ENCODE results near the gene SMIM33.
"Not testable (repeated sequence)": the region's sequence is repeated elsewhere in the genome, so short reads cannot be mapped to it uniquely, and the experiment has no call there.

The SMIM33 gene

DNA sequence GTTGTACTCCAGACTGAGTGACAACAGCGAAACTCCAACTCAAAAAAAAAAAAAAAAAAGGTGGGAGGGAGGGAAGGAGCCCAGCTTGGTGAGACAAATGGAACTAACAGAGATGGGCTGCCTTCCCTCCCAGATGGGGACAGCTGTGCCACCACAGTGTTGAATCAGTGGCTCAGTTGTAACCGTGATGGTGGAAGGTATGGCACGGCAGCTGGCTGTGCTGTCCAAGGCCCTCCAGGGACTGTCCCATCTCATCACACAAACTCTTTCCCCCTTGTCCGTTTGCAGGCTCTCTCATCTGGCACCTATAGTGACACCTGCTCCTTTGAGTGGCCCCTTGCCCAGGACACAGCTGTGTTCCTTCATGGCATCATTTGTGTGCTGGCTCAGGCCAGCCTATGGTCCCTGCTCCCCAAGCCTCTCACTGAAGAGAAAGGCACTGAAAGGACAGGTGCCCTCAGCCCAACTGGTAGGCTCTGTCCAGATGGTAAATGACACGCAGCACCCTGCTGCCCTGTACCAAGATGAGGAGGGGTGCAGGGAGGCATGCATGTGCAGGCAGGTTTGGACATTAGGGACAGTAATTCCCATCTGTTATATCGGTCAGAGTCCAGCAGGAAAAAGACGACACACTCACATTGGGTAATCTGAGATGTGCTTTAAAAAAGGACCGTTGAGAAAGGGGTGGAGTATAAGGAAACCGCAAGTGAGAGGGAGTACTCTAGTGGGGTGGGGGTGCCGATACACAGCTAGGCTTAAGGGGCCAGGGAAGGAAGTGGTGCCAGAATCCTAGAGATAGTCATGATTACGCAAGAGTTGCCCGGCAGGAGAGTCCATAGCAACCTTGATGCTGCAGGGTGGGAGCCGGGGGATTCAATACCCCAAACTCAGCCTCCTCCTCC is 4.3 kb downstream of the SMIM33 start:
- no peak for TF ChIP-seq CSDC2 (CRISPR knock-in tag; IDR thresholded peaks at IDR 0.05)
- no peak for TF ChIP-seq GLIS3 (CRISPR knock-in tag; IDR thresholded peaks at IDR 0.05)
- no peak for TF ChIP-seq SNAI2 (CRISPR knock-in tag; IDR thresholded peaks at IDR 0.05)
- no peak for TF ChIP-seq BACH2 (CRISPR knock-in tag; IDR thresholded peaks at IDR 0.05; ENCODE audit: borderline replicate concordance)
- TF ChIP-seq ZFP3 (CRISPR knock-in tag; IDR thresholded peaks at IDR 0.05) = no peak
- TF ChIP-seq ESRRG (CRISPR knock-in tag; IDR thresholded peaks at IDR 0.05) = no peak
- TF ChIP-seq TCF4 (CRISPR knock-in tag; IDR thresholded peaks at IDR 0.05; ENCODE audit: borderline replicate concordance) = no peak
- no peak for TF ChIP-seq ZNF8 (CRISPR knock-in tag; IDR thresholded peaks at IDR 0.05)
- TF ChIP-seq, protein P1, sequence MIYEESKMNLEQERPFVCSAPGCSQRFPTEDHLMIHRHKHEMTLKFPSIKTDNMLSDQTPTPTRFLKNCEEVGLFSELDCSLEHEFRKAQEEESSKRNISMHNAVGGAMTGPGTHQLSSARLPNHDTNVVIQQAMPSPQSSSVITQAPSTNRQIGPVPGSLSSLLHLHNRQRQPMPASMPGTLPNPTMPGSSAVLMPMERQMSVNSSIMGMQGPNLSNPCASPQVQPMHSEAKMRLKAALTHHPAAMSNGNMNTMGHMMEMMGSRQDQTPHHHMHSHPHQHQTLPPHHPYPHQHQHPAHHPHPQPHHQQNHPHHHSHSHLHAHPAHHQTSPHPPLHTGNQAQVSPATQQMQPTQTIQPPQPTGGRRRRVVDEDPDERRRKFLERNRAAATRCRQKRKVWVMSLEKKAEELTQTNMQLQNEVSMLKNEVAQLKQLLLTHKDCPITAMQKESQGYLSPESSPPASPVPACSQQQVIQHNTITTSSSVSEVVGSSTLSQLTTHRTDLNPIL (CRISPR knock-in tag; IDR thresholded peaks at IDR 0.05; ENCODE audit: low read depth) = no peak
- TF ChIP-seq RARB (CRISPR knock-in tag; IDR thresholded peaks at IDR 0.05) = no peak
- no peak for TF ChIP-seq OSR1 (CRISPR knock-in tag; IDR thresholded peaks at IDR 0.05)
- no peak for ATAC-seq

DNA sequence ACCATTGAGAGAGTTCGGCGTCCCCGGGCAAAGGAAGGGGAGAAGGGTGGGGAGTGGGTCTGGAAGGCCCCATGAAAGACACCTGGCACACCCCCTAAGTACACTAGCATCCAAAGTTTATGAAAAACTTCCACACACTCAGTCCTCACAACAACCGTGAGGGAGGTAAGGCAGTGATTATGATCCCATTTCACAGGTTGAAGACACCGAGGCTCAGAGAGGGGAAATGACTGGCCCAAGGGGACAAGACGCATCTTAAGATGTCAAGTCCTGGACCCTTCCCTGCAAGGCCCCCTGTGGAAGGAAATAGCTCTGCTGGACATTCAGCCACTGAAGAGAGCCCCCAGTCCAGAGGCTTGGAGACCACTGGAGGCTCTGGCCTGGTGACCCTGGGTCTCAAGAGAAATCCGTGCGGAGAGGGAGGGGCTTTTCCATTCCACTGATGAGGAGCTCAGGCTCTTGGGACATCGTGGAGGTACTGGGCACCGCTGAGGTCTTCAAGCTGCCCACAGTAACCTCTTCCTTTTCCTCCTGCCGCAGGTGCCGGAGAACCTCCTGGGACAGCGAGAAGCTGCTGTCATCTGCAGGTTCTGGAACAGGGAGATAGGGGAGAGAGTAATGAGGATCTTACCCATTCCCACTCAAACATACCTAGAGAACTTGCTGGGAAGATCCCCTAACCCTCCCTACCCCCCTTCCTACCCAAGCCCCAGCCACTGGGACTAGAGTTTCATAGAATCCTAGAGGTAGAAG is 5.2 kb downstream of the SMIM33 start:
- TF ChIP-seq ZNF565 (CRISPR knock-in tag; conservative IDR thresholded peaks at IDR 0.05; ENCODE audit: low read depth) (no peak), GLIS3 (CRISPR knock-in tag; IDR thresholded peaks at IDR 0.05) (no peak), PPARA (CRISPR knock-in tag; IDR thresholded peaks at IDR 0.05; ENCODE audit: borderline replicate concordance) (no peak), OSR1 (CRISPR knock-in tag; IDR thresholded peaks at IDR 0.05) (no peak), TOX (CRISPR knock-in tag; IDR thresholded peaks at IDR 0.05; ENCODE audit: borderline replicate concordance) (no peak), SNAI2 (CRISPR knock-in tag; IDR thresholded peaks at IDR 0.05) (no peak), ZFP30 (CRISPR knock-in tag; IDR thresholded peaks at IDR 0.05) (no peak)
- TF ChIP-seq, protein P2, sequence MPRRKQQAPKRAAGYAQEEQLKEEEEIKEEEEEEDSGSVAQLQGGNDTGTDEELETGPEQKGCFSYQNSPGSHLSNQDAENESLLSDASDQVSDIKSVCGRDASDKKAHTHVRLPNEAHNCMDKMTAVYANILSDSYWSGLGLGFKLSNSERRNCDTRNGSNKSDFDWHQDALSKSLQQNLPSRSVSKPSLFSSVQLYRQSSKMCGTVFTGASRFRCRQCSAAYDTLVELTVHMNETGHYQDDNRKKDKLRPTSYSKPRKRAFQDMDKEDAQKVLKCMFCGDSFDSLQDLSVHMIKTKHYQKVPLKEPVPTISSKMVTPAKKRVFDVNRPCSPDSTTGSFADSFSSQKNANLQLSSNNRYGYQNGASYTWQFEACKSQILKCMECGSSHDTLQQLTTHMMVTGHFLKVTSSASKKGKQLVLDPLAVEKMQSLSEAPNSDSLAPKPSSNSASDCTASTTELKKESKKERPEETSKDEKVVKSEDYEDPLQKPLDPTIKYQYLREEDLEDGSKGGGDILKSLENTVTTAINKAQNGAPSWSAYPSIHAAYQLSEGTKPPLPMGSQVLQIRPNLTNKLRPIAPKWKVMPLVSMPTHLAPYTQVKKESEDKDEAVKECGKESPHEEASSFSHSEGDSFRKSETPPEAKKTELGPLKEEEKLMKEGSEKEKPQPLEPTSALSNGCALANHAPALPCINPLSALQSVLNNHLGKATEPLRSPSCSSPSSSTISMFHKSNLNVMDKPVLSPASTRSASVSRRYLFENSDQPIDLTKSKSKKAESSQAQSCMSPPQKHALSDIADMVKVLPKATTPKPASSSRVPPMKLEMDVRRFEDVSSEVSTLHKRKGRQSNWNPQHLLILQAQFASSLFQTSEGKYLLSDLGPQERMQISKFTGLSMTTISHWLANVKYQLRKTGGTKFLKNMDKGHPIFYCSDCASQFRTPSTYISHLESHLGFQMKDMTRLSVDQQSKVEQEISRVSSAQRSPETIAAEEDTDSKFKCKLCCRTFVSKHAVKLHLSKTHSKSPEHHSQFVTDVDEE (CRISPR knock-in tag; IDR thresholded peaks at IDR 0.05) = no peak
- TF ChIP-seq, protein P3, sequence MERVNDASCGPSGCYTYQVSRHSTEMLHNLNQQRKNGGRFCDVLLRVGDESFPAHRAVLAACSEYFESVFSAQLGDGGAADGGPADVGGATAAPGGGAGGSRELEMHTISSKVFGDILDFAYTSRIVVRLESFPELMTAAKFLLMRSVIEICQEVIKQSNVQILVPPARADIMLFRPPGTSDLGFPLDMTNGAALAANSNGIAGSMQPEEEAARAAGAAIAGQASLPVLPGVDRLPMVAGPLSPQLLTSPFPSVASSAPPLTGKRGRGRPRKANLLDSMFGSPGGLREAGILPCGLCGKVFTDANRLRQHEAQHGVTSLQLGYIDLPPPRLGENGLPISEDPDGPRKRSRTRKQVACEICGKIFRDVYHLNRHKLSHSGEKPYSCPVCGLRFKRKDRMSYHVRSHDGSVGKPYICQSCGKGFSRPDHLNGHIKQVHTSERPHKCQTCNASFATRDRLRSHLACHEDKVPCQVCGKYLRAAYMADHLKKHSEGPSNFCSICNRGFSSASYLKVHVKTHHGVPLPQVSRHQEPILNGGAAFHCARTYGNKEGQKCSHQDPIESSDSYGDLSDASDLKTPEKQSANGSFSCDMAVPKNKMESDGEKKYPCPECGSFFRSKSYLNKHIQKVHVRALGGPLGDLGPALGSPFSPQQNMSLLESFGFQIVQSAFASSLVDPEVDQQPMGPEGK (CRISPR knock-in tag; IDR thresholded peaks at IDR 0.05; ENCODE audit: borderline replicate concordance) = no peak
- TF ChIP-seq, protein P4, sequence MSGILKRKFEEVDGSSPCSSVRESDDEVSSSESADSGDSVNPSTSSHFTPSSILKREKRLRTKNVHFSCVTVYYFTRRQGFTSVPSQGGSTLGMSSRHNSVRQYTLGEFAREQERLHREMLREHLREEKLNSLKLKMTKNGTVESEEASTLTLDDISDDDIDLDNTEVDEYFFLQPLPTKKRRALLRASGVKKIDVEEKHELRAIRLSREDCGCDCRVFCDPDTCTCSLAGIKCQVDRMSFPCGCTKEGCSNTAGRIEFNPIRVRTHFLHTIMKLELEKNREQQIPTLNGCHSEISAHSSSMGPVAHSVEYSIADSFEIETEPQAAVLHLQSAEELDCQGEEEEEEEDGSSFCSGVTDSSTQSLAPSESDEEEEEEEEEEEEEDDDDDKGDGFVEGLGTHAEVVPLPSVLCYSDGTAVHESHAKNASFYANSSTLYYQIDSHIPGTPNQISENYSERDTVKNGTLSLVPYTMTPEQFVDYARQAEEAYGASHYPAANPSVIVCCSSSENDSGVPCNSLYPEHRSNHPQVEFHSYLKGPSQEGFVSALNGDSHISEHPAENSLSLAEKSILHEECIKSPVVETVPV (CRISPR knock-in tag; IDR thresholded peaks at IDR 0.05) = no peak
- ATAC-seq = no peak

DNA sequence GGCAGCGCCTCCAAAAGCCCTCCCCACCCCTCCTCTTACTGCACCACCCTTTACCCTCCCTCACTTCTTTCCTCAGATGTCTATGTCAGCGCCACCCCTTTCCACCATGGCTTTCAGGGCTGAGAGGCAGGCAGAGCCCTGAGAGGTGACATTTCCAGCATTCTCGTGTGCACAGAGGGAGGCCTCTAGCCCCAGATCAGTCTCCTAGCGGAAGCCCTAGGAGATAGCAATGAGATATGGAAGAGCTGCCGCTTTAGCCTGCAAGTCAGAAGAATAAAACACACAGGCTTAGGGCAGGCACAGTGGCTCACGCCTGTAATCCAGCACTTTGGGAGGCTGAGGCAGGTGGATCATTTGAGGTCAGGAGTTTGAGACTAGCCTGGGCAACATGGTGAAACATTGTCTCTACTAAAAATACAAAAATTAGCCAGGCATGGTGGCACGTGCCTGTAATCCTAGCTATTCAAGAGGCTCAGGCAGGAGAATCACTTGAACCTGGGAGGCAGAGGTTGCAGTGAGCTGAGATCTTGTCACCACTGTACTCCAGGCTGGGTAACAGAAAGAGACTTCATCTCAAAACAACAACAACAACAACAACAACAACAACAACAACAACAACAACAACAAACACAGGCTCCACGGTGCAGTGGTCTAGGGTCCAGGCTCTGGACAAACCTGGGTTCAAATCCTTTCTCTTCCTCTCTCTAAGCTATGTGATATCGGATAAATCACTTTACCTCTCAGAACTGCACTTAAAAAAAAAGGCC is 8.0 kb downstream of the SMIM33 start:
- ATAC-seq = not testable (repeated sequence)

DNA sequence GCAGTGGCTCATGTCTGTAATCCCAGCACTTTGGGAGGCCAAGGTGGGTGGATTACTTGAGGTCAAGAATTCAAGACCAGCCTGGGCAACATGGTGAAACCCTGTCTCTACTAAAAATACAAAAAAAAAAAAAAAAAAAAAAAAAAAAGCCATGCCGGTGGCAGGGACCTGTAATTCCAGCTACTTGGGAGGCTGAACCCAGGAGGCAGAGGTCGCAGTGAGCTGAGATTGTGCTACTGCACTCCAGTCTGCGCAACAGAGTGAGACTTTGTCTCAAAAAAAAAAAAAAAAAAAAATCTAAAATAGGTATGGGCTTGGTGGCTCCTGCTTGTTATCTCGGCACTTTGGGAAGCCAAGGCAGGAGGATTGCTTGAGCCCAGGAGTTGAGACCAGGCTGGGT is 8.9 kb downstream of the SMIM33 start:
- ATAC-seq = not testable (repeated sequence)

Measured in SK-N-SH treated with all-trans-retinoic acid at 6 μM for 48 hours (cell line).